ENCODE results near the gene ENTPD1.
"Not testable (repeated sequence)": the region's sequence is repeated elsewhere in the genome, so short reads cannot be mapped to it uniquely, and the experiment has no call there.

The ENTPD1 gene

GRCh38 chr10:95756041-95756761, at the start of gene ENTPD1:
ENTPD1 (plus strand) TSS chr10:95756163; CDS start chr10:95756240, 77 bp downstream.
- peak; percentile 30 for DNase-seq (ENCODE audit: low spot score)

GRCh38 chr10:95706573-95706972, 49.4 kb upstream of the ENTPD1 start:
- no peak for DNase-seq (ENCODE audit: low spot score)

- no peak for DNase-seq (ENCODE audit: low spot score)
Observed at GRCh38 chr10:95706990-95707389, 49.0 kb upstream of the ENTPD1 start.

GRCh38 chr10:95711492-95711891, 44.5 kb upstream of the ENTPD1 start:
- DNase-seq (ENCODE audit: low spot score) = no peak

- no peak for DNase-seq (ENCODE audit: low spot score)
Observed at GRCh38 chr10:95716466-95716865, 39.5 kb upstream of the ENTPD1 start.

GRCh38 chr10:95716866-95717265, 39.1 kb upstream of the ENTPD1 start:
- no peak for DNase-seq (ENCODE audit: low spot score)

GRCh38 chr10:95720745-95721144, 35.2 kb upstream of the ENTPD1 start:
- not testable (repeated sequence) for DNase-seq (ENCODE audit: low spot score)

GRCh38 chr10:95722496-95722895, 33.5 kb upstream of the ENTPD1 start:
- not testable (repeated sequence) for DNase-seq (ENCODE audit: low spot score)

- DNase-seq (ENCODE audit: low spot score) = no peak
Observed at GRCh38 chr10:95728526-95728925, 27.4 kb upstream of the ENTPD1 start.

GRCh38 chr10:95729323-95730055, 26.5 kb upstream of the ENTPD1 start:
- DNase-seq (ENCODE audit: low spot score) = no peak

GRCh38 chr10:95730233-95730632, 25.7 kb upstream of the ENTPD1 start:
- no peak for DNase-seq (ENCODE audit: low spot score)

GRCh38 chr10:95732907-95733306, 23.1 kb upstream of the ENTPD1 start:
- DNase-seq (ENCODE audit: low spot score) = not testable (repeated sequence)

GRCh38 chr10:95739056-95739455, 16.9 kb upstream of the ENTPD1 start:
- DNase-seq (ENCODE audit: low spot score) = no peak

- peak; percentile 20 for DNase-seq (ENCODE audit: low spot score)
Observed at GRCh38 chr10:95741807-95742467, 14.0 kb upstream of the ENTPD1 start.

GRCh38 chr10:95742485-95742884, 13.5 kb upstream of the ENTPD1 start:
- DNase-seq (ENCODE audit: low spot score) = no peak

- no peak for DNase-seq (ENCODE audit: low spot score)
Observed at GRCh38 chr10:95742962-95743535, 12.9 kb upstream of the ENTPD1 start.

GRCh38 chr10:95745501-95745900, 10.5 kb upstream of the ENTPD1 start:
- no peak for DNase-seq (ENCODE audit: low spot score)

GRCh38 chr10:95748349-95748748, 7.6 kb upstream of the ENTPD1 start:
- no peak for DNase-seq (ENCODE audit: low spot score)

GRCh38 chr10:95755511-95756004, 405 bp upstream of the ENTPD1 start:
- peak; percentile 35 for DNase-seq (ENCODE audit: low spot score)

- DNase-seq (ENCODE audit: low spot score) = no peak
Observed at GRCh38 chr10:95756809-95757684, 1.1 kb downstream of the ENTPD1 start.

GRCh38 chr10:95758351-95759025, 2.5 kb downstream of the ENTPD1 start:
- DNase-seq (ENCODE audit: low spot score) = no peak

Data from putamen (tissue), 1 donor.